ENCODE data around the gene WWTR1. TPM values are rescaled to one million over a fixed set of nuclear protein-coding genes. Genes with fewer than 3 reads are reported as not detected.

The WWTR1 gene
- total and polyA plus RNA-seq, 8 donors: 15.4 to 116 (median 61.4) TPM

GRCh38 chr3:149621218-149622005 is 36.4 kb downstream of the WWTR1 start:
- no peak for DNase-seq
- no peak for TF ChIP-seq POLR2AphosphoS5 (IDR thresholded peaks at IDR 0.05)
- no peak for TF ChIP-seq EP300 (IDR thresholded peaks at IDR 0.05)
- no peak for TF ChIP-seq CTCF (IDR thresholded peaks at IDR 0.05)
- H3K4me1 ChIP-seq: peaks cover 10 to 78% (median 36%) of the 10 kb centered on the region in 4 donors
- intact Hi-C loops (cut with DNase I; ENCODE audit: low total_unique reads): no loop called here
- no peaks in the 10 kb centered on the region for H3K27me3 ChIP-seq
- no peak overlapping the region for H3K4me3 ChIP-seq
- no peaks in the 10 kb centered on the region for H3K36me3 ChIP-seq
- 37 to 62% (median 45%) methylated on average over 5 of the region's 5 CpGs for WGBS, 5 donors
- peak overlapping the region in 1 of 5 donors; percentile 28 for H3K27ac ChIP-seq
- H3K9me3 ChIP-seq: no peaks in the 10 kb centered on the region

DNA sequence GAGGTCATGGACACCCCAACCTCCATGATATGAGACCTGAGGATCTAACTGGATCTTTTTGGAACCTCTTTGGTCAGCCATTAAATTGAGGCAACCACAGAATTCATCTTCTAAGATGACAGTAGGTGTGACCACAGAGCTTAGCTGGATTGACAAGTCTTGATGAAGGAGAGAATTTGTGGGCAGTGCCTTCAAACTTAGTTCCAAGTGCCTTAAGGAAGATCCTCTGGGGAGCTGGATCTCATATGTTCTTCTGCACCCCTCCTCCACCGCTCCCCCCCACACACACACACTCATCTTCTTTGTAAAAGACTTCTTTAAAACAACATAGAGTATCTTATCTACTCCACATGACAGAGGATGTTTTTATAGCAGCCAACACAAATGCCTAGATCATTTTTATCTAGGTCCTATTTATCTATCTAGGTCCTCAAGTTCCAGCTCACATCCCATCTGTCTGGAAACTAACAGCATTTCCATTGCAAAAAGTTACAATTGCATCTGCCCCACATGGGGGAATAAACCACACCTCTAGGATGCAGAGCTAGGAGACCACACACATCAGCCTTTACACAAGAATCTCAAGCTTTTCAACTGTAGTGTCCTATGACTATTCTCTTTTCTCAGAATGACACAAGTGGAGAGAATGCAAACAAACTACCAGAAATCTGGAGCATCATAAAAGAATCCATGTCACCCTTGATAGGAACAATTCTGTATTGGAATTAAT is 37.4 kb downstream of the WWTR1 start:
- peaks cover 10 to 78% (median 34%) of the 10 kb centered on the region in 4 donors for H3K4me1 ChIP-seq
- H3K4me3 ChIP-seq: no peak overlapping the region
- WGBS, 5 donors: 80 to 100% (median 90%) methylated on average over 1 of the region's 1 CpG
- no peaks in the 10 kb centered on the region for H3K27me3 ChIP-seq
- no peak for DNase-seq
- H3K27ac ChIP-seq: peak overlapping the region in 1 of 5 donors; percentile 28
- H3K36me3 ChIP-seq: no peaks in the 10 kb centered on the region
- TF ChIP-seq POLR2AphosphoS5 (IDR thresholded peaks at IDR 0.05): no peak
- no peak for TF ChIP-seq CTCF (IDR thresholded peaks at IDR 0.05)
- TF ChIP-seq POLR2A (IDR thresholded peaks at IDR 0.05): no peak
- no peak for TF ChIP-seq EP300 (IDR thresholded peaks at IDR 0.05)
- intact Hi-C loops (cut with DNase I; ENCODE audit: low total_unique reads): no loop called here
- no peaks in the 10 kb centered on the region for H3K9me3 ChIP-seq

- Histone ChIP-seq H3K27me3 (no peaks in the 10 kb centered on the region), H3K36me3 (no peaks in the 10 kb centered on the region), H3K9me3 (no peaks in the 10 kb centered on the region), H3K27ac (peak overlapping the region in 3 of 5 donors; percentile 3 to 36 (median 25)), H3K4me3 (no peak overlapping the region), H3K4me1 (peaks cover 10 to 73% (median 33%) of the 10 kb centered on the region in 4 donors)
- DNase-seq: no peak
- WGBS, 5 donors: 45 to 62% (median 53%) methylated on average over 4 of the region's 4 CpGs
- TF ChIP-seq CTCF (IDR thresholded peaks at IDR 0.05) (no peak), POLR2AphosphoS5 (IDR thresholded peaks at IDR 0.05) (no peak)
- intact Hi-C loops (cut with DNase I; ENCODE audit: low total_unique reads): no loop called here
Measured at GRCh38 chr3:149619136-149619535, 38.7 kb downstream of the WWTR1 start.

- intact Hi-C loops (cut with DNase I; ENCODE audit: low total_unique reads): no loop called here
- Histone ChIP-seq H3K36me3 (no peaks in the 10 kb centered on the region), H3K9me3 (no peaks in the 10 kb centered on the region), H3K27me3 (no peaks in the 10 kb centered on the region), H3K27ac (peak overlapping the region in 3 of 5 donors; percentile 3 to 61 (median 36)), H3K4me1 (peaks cover 10 to 67% (median 32%) of the 10 kb centered on the region in 4 donors), H3K4me3 (no peak overlapping the region)
- TF ChIP-seq CTCF (IDR thresholded peaks at IDR 0.05) (no peak), POLR2AphosphoS5 (IDR thresholded peaks at IDR 0.05) (no peak), POLR2A (IDR thresholded peaks at IDR 0.05) (no peak), EP300 (IDR thresholded peaks at IDR 0.05) (no peak)
- WGBS, 5 donors: 63 to 72% (median 65%) methylated on average over 15 of the region's 15 CpGs
- no peak for DNase-seq
Measured at GRCh38 chr3:149618151-149619123, 39.4 kb downstream of the WWTR1 start.
